Loucy (cell line): ENCODE measurements around the gene KLHDC4.

Experiments
- EZH2phosphoT487 ChIP-seq: fragments of 200-600 bp; IDR thresholded peaks from 2 replicates; pipeline ENCODE4 v1.6.1; 2018; ENCODE audit warnings: antibody characterized with exemption, mild to moderate bottlenecking, moderate library complexity, borderline replicate concordance
- TF ChIP-seq, protein P1 (sequence below): fragments of 200-600 bp; sonication (generic); conservative IDR thresholded peaks from 2 replicates; pipeline ENCODE4 v1.5.1; 2014; ENCODE audit warnings: mild to moderate bottlenecking, antibody characterized with exemption, low read length

GRCh38 chr16:87729266-87729954, 36.4 kb downstream of the KLHDC4 start:
- TF ChIP-seq, protein P1, sequence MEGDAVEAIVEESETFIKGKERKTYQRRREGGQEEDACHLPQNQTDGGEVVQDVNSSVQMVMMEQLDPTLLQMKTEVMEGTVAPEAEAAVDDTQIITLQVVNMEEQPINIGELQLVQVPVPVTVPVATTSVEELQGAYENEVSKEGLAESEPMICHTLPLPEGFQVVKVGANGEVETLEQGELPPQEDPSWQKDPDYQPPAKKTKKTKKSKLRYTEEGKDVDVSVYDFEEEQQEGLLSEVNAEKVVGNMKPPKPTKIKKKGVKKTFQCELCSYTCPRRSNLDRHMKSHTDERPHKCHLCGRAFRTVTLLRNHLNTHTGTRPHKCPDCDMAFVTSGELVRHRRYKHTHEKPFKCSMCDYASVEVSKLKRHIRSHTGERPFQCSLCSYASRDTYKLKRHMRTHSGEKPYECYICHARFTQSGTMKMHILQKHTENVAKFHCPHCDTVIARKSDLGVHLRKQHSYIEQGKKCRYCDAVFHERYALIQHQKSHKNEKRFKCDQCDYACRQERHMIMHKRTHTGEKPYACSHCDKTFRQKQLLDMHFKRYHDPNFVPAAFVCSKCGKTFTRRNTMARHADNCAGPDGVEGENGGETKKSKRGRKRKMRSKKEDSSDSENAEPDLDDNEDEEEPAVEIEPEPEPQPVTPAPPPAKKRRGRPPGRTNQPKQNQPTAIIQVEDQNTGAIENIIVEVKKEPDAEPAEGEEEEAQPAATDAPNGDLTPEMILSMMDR = no peak
- TF ChIP-seq EZH2phosphoT487 = no peak
